Natural killer cell (primary cell): ENCODE measurements around the gene TTC28. TPM values are rescaled to one million over a fixed set of nuclear protein-coding genes. Genes with fewer than 3 reads are reported as not detected.
"Not testable (repeated sequence)": the region's sequence is repeated elsewhere in the genome, so short reads cannot be mapped to it uniquely, and the experiment has no call there.

ENCODE experiments used
- ATAC-seq, 3 donors: fragments of 150-1000 bp in 2 of 3; fragments of 200-7000 bp in 1 of 3; cut with Tn5 transposase; 1 replicate in 1 of 3; 2 replicates in 2 of 3; pipeline ENCODE4 v1.10.0; 2021; ENCODE audit warnings: mild to moderate bottlenecking in 2 of 3, moderate library complexity in 2 of 3
- DNase-seq, 2 donors: peaks; one replicate each; pipeline versions ENCODE4 v3.0.0 to v3.0.0-alpha.2; 2013 to 2021; ENCODE audit warnings: mixed read lengths in 1 of 2
- H3K27ac ChIP-seq: one replicate; pipeline ENCODE4 v1.5.1; 2013; ENCODE audit warnings: mild to moderate bottlenecking, low read length
- H3K27me3 ChIP-seq: one replicate; pipeline ENCODE4 v1.6.1; 2013; ENCODE audit warnings: low read length; ENCODE audit not compliant: control insufficient read depth, insufficient read depth
- H3K36me3 ChIP-seq: one replicate; pipeline ENCODE4 v1.6.1; 2013; ENCODE audit warnings: low read length; ENCODE audit not compliant: control insufficient read depth, insufficient read depth
- H3K4me1 ChIP-seq: one replicate; pipeline ENCODE4 v1.6.1; 2013; ENCODE audit warnings: low read length; ENCODE audit not compliant: control insufficient read depth, insufficient read depth
- H3K4me3 ChIP-seq: one replicate; pipeline ENCODE4 v1.5.1; 2013; ENCODE audit warnings: low read length
- H3K9me3 ChIP-seq: one replicate; pipeline ENCODE4 v1.6.1; 2013; ENCODE audit warnings: low read length; ENCODE audit not compliant: control insufficient read depth, insufficient read depth
- H3K27ac Mint-ChIP-seq, 2 donors: one replicate each; pipeline ENCODE4 v1.8.0; 2022; ENCODE audit warnings: mild to moderate bottlenecking in 2 of 2, mixed read lengths in 2 of 2, moderate library complexity in 1 of 2
- H3K27me3 Mint-ChIP-seq, 2 donors: one replicate each; pipeline ENCODE4 v1.8.0; 2022; ENCODE audit warnings: low read depth in 2 of 2, mixed read lengths in 2 of 2
- H3K36me3 Mint-ChIP-seq: one replicate; pipeline ENCODE4 v1.8.0; 2022; ENCODE audit warnings: mixed read lengths
- H3K4me1 Mint-ChIP-seq, 2 donors: one replicate each; pipeline ENCODE4 v1.8.0; 2022; ENCODE audit warnings: mixed read lengths in 2 of 2
- H3K4me3 Mint-ChIP-seq: one replicate; pipeline ENCODE4 v1.8.0; 2022; ENCODE audit warnings: mild to moderate bottlenecking, moderate library complexity, mixed read lengths
- H3K9me3 Mint-ChIP-seq, 2 donors: one replicate each; pipeline ENCODE4 v1.8.0; 2022; ENCODE audit warnings: mixed read lengths in 2 of 2
- WGBS: methylation state at CpG from one replicate; pipeline ENCODE4 v1.1.7; 2013; ENCODE audit warnings: missing lambda C conversion rate; ENCODE audit not compliant: insufficient coverage; 5-methylcytosine and 5-hydroxymethylcytosine counted together
- intact Hi-C: fragments of 100-400 bp; cut with micrococcal nuclease; formaldehyde crosslinking; loops from one replicate; pipeline ENCODE4 v1.14.2; 2022
- total RNA-seq, 4 donors: library from RNA; stranded (reverse); fragments of 120-200 nt in 1 of 4; gene quantifications; one replicate each; pipeline versions ENCODE4 v1.2.3 to v1.2.4, GENCODE V29; 2013 to 2022
- TF ChIP-seq, protein P1 (sequence below): fragments of 200-600 bp; IDR thresholded peaks from one replicate; pipeline ENCODE4 v1.8.0; 2022; ENCODE audit warnings: antibody characterized with exemption

The TTC28 gene
- total RNA-seq, 3 donors from 2014 or later (not counting 1 experiment from before 2014, with no cell fraction given) = 4.1 to 10.0 (median 8.6) TPM

DNA sequence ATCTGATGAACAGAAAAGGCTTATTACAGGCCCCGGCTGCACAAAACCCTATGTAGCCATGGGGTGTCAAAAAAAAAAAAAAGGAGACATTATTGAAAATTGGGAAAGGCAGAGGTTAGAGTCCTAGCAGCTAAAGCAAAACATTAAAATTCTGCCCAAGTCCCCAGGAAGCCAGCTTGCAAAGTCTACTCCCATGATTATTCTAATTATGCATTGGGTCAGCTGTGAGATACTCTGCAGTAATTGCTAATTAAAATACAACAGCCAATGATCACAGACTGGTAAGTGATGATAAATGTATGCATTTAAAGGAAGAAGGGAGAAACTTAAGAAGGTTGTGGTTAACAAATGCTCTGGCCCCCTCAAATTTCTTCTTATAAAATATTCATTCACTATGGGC lies 473.7 kb downstream of the TTC28 start:
- no peak for ATAC-seq
- no peak overlapping the region for H3K27ac ChIP-seq
- intact Hi-C loops = no loop called here
- H3K36me3 ChIP-seq = no peaks in the 10 kb centered on the region
- H3K27me3 ChIP-seq = no peaks in the 10 kb centered on the region
- H3K4me1 Mint-ChIP-seq = no peaks in the 10 kb centered on the region
- WGBS = 93% methylated on average over 1 of the region's 1 CpG
- H3K4me3 ChIP-seq = no peak overlapping the region
- peaks cover under 1 to 4% of the 10 kb centered on the region in 2 donors for H3K27me3 Mint-ChIP-seq
- no peaks in the 10 kb centered on the region for H3K36me3 Mint-ChIP-seq
- no peak overlapping the region for H3K4me3 Mint-ChIP-seq
- no peaks in the 10 kb centered on the region for H3K9me3 ChIP-seq
- H3K27ac Mint-ChIP-seq = no peak overlapping the region
- no peak for DNase-seq
- peaks cover 2 to 4% of the 10 kb centered on the region in 2 donors for H3K9me3 Mint-ChIP-seq
- no peaks in the 10 kb centered on the region for H3K4me1 ChIP-seq
- TF ChIP-seq, protein P1, sequence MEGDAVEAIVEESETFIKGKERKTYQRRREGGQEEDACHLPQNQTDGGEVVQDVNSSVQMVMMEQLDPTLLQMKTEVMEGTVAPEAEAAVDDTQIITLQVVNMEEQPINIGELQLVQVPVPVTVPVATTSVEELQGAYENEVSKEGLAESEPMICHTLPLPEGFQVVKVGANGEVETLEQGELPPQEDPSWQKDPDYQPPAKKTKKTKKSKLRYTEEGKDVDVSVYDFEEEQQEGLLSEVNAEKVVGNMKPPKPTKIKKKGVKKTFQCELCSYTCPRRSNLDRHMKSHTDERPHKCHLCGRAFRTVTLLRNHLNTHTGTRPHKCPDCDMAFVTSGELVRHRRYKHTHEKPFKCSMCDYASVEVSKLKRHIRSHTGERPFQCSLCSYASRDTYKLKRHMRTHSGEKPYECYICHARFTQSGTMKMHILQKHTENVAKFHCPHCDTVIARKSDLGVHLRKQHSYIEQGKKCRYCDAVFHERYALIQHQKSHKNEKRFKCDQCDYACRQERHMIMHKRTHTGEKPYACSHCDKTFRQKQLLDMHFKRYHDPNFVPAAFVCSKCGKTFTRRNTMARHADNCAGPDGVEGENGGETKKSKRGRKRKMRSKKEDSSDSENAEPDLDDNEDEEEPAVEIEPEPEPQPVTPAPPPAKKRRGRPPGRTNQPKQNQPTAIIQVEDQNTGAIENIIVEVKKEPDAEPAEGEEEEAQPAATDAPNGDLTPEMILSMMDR = no peak

DNA sequence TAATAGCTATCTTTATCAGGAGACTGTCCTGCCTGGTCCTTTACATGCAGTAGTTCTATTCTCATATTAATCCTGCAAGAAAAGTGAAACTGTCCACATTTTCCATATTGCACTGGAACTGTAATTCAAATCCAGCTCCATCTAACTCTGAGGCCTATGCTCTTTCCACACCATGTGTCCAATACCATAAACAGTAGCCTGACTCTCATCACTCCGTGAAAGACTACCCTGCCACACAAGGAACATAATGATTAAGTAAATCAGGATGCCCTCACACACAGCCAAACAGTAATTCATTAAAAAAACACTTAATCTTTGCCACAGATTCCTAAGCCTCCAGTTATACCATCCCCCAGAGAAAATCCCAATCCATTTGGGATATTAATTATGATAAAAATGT lies 475.3 kb downstream of the TTC28 start:
- intact Hi-C loops = no loop called here
- H3K4me1 Mint-ChIP-seq = no peaks in the 10 kb centered on the region
- no peaks in the 10 kb centered on the region for H3K36me3 ChIP-seq
- no peaks in the 10 kb centered on the region for H3K27me3 Mint-ChIP-seq
- no peak overlapping the region for H3K27ac Mint-ChIP-seq
- no peaks in the 10 kb centered on the region for H3K9me3 Mint-ChIP-seq
- no peaks in the 10 kb centered on the region for H3K27me3 ChIP-seq
- TF ChIP-seq, protein P1 = no peak
- H3K4me3 Mint-ChIP-seq = no peak overlapping the region
- DNase-seq (no peak), ATAC-seq (no peak)
- no peaks in the 10 kb centered on the region for H3K4me1 ChIP-seq
- no peak overlapping the region for H3K27ac ChIP-seq
- no peak overlapping the region for H3K4me3 ChIP-seq
- no peaks in the 10 kb centered on the region for H3K9me3 ChIP-seq
- no peaks in the 10 kb centered on the region for H3K36me3 Mint-ChIP-seq
- WGBS = 75% methylated on average over 1 of the region's 1 CpG

DNA sequence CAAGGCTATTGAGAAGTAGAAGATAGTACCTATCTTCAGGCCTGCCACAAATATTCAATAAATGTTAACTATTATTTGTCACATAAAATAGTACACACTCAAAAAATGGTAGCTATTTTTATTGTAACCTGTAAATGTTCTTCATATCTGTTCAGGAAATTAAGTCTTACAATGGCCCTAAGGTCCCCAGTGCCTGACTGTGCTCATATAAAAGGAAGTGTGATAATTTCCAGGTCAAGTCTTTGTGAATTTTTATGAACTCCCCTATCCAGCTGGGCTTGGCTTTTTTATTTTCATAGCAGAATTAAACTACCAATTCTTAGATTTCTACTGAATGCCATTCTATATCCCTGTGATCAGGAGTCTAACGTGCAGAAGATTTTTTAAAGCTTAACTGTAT lies 476.4 kb downstream of the TTC28 start:
- Histone ChIP-seq H3K27me3 (no peaks in the 10 kb centered on the region), H3K4me1 (no peaks in the 10 kb centered on the region), H3K4me3 (no peak overlapping the region), H3K36me3 (no peaks in the 10 kb centered on the region), H3K27ac (no peak overlapping the region), H3K9me3 (no peaks in the 10 kb centered on the region)
- TF ChIP-seq, protein P1 = no peak
- H3K4me1 Mint-ChIP-seq = no peaks in the 10 kb centered on the region
- DNase-seq (no peak), ATAC-seq (no peak)
- intact Hi-C loops = no loop called here
- H3K9me3 Mint-ChIP-seq = no peaks in the 10 kb centered on the region
- no peaks in the 10 kb centered on the region for H3K36me3 Mint-ChIP-seq
- no CpG with 5 or more reads among the region's 1 CpG for WGBS
- H3K27ac Mint-ChIP-seq = no peak overlapping the region
- H3K27me3 Mint-ChIP-seq = no peaks in the 10 kb centered on the region
- no peak overlapping the region for H3K4me3 Mint-ChIP-seq

DNA sequence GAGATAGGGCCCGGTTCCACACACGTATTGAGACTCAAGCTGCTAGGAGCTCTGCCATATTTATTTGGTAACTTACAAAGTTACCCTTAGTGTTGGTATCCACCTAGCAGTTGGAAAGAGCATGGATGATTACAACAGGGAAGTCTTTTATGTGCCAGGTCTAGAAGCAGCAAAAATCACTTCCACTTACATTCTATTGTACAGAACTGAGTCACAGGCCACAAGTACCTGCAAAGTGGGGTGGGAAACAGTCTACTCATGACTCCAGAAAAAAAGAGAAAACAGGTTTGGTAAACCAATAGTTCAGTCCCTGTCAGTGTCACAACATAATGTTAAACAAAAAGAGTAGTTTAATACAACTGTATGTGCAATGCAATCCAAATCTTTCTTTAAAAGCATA lies 480.9 kb downstream of the TTC28 start:
- H3K36me3 ChIP-seq = no peaks in the 10 kb centered on the region
- Mint-ChIP-seq H3K36me3 (no peaks in the 10 kb centered on the region), H3K27me3 (no peaks in the 10 kb centered on the region), H3K4me3 (no peak overlapping the region), H3K4me1 (no peaks in the 10 kb centered on the region), H3K9me3 (no peaks in the 10 kb centered on the region), H3K27ac (no peak overlapping the region)
- H3K27ac ChIP-seq = no peak overlapping the region
- H3K9me3 ChIP-seq = no peaks in the 10 kb centered on the region
- DNase-seq (no peak), ATAC-seq (no peak)
- H3K4me3 ChIP-seq = no peak overlapping the region
- intact Hi-C loops = no loop called here
- H3K4me1 ChIP-seq = no peaks in the 10 kb centered on the region
- TF ChIP-seq, protein P1 = no peak
- H3K27me3 ChIP-seq = no peaks in the 10 kb centered on the region
- 93% methylated on average over 2 of the region's 2 CpGs for WGBS

DNA sequence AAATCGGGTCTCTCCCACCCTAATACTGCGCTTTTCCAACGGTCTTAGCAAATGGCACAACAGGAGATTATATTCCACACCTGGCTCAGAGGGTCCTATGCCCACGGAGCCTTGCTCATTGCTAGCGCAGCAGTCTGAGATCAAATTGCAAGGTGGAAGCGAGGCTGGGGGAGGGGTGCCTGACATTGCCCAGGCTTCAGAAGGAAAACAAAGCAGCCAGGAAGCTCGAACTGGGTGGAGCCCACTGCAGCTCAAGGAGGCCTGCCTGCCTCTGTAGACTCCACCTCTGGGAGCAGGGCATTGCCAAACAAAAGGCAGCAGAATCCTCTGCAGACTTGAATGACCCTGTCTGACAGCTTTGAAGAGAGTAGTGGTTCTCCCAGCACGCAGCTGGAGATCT lies 488.1 kb downstream of the TTC28 start:
- H3K9me3 Mint-ChIP-seq, intact Hi-C loops: not testable (repeated sequence)
- 84% methylated on average over 8 of the region's 8 CpGs for WGBS

More for the DNA sequence above, 488.1 kb downstream of the TTC28 start:
- H3K4me1 Mint-ChIP-seq, H3K4me1 ChIP-seq, DNase-seq, ATAC-seq, H3K9me3 ChIP-seq, H3K27ac ChIP-seq, H3K36me3 ChIP-seq, H3K27me3 ChIP-seq, H3K4me3 ChIP-seq, H3K4me3 Mint-ChIP-seq, H3K27ac Mint-ChIP-seq, H3K36me3 Mint-ChIP-seq: not testable (repeated sequence)
- peaks cover 7 to 14% of the 10 kb centered on the region in 2 donors for H3K27me3 Mint-ChIP-seq
